HL-60 (cell line): ENCODE measurements around the gene MACF1.

ENCODE experiments used
- GABPA ChIP-seq: IDR thresholded peaks from 2 replicates; pipeline ENCODE4 v1.6.1; 2012; ENCODE audit warnings: low read depth
- POLR2AphosphoS5 ChIP-seq: IDR thresholded peaks from 2 replicates; pipeline ENCODE4 v1.6.1; 2012; ENCODE audit warnings: low read depth
- SPI1 ChIP-seq: IDR thresholded peaks from 2 replicates; pipeline ENCODE4 v1.6.1; 2012; ENCODE audit warnings: low read depth, mild to moderate bottlenecking, borderline replicate concordance
- TF ChIP-seq, protein P1 (sequence below): IDR thresholded peaks from one replicate; pipeline ENCODE4 v1.5.1; 2011; ENCODE audit warnings: low read length, control low read depth, inconsistent platforms; ENCODE audit not compliant: insufficient read depth
- TF ChIP-seq, protein P2 (sequence below): IDR thresholded peaks from 2 replicates; pipeline ENCODE4 v1.6.1; 2012; ENCODE audit warnings: low read depth; ENCODE audit not compliant: insufficient replicate concordance

DNA sequence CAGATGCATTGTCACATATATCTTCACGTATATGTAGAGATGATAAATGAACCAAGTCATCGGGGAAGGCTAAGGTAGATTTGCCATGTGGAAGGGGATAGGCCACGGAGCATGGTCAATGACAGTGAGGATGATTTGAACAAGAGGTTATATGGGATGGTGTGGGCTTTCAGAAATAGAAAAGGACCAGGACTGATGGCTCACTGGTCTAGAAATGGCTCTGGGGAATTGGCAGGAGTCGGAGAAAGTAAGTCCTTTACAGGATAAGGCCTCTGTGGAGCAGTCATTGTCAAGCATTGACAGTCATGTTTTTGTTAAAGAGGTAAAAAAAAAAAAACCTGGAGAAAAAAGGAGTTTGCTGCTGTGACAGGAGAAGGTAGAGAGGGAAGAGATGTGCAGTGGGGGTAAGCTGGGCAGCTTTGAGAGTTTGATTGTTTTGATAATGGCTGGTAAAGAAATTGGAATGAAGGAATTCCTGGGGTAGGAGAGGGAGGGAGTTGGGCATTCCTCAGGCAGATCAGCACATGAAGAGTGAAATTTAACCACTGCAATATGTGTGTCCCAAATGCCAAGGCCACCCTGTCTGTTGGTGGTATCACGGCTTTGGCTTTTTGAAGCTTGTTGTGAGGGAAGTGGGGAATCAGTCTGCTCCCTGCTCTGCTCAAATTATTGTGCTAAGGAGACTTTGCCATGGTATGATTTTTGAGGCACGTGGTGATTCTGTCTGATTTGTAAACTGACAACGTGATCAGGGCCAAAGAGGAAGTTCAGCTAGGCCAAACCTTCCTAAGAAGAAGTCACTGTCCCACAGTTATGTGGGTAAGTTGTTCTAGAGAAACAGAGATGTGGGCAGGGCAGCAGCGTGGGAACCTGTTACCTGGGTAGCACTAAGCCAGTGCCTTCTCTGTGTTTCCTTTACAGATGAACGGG is 26.0 kb downstream of the MACF1 start:
- no peak for TF ChIP-seq POLR2AphosphoS5
- TF ChIP-seq, protein P1, sequence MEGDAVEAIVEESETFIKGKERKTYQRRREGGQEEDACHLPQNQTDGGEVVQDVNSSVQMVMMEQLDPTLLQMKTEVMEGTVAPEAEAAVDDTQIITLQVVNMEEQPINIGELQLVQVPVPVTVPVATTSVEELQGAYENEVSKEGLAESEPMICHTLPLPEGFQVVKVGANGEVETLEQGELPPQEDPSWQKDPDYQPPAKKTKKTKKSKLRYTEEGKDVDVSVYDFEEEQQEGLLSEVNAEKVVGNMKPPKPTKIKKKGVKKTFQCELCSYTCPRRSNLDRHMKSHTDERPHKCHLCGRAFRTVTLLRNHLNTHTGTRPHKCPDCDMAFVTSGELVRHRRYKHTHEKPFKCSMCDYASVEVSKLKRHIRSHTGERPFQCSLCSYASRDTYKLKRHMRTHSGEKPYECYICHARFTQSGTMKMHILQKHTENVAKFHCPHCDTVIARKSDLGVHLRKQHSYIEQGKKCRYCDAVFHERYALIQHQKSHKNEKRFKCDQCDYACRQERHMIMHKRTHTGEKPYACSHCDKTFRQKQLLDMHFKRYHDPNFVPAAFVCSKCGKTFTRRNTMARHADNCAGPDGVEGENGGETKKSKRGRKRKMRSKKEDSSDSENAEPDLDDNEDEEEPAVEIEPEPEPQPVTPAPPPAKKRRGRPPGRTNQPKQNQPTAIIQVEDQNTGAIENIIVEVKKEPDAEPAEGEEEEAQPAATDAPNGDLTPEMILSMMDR, result no peak
- no peak for TF ChIP-seq GABPA
- TF ChIP-seq, protein P2, sequence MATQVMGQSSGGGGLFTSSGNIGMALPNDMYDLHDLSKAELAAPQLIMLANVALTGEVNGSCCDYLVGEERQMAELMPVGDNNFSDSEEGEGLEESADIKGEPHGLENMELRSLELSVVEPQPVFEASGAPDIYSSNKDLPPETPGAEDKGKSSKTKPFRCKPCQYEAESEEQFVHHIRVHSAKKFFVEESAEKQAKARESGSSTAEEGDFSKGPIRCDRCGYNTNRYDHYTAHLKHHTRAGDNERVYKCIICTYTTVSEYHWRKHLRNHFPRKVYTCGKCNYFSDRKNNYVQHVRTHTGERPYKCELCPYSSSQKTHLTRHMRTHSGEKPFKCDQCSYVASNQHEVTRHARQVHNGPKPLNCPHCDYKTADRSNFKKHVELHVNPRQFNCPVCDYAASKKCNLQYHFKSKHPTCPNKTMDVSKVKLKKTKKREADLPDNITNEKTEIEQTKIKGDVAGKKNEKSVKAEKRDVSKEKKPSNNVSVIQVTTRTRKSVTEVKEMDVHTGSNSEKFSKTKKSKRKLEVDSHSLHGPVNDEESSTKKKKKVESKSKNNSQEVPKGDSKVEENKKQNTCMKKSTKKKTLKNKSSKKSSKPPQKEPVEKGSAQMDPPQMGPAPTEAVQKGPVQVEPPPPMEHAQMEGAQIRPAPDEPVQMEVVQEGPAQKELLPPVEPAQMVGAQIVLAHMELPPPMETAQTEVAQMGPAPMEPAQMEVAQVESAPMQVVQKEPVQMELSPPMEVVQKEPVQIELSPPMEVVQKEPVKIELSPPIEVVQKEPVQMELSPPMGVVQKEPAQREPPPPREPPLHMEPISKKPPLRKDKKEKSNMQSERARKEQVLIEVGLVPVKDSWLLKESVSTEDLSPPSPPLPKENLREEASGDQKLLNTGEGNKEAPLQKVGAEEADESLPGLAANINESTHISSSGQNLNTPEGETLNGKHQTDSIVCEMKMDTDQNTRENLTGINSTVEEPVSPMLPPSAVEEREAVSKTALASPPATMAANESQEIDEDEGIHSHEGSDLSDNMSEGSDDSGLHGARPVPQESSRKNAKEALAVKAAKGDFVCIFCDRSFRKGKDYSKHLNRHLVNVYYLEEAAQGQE, result no peak
- TF ChIP-seq SPI1, result peak; percentile 48; the same call in 1 of the 2 replicates
